ENCODE results near the gene D2HGDH.
"Not testable (repeated sequence)": the region's sequence is repeated elsewhere in the genome, so short reads cannot be mapped to it uniquely, and the experiment has no call there.

Gene D2HGDH

DNA sequence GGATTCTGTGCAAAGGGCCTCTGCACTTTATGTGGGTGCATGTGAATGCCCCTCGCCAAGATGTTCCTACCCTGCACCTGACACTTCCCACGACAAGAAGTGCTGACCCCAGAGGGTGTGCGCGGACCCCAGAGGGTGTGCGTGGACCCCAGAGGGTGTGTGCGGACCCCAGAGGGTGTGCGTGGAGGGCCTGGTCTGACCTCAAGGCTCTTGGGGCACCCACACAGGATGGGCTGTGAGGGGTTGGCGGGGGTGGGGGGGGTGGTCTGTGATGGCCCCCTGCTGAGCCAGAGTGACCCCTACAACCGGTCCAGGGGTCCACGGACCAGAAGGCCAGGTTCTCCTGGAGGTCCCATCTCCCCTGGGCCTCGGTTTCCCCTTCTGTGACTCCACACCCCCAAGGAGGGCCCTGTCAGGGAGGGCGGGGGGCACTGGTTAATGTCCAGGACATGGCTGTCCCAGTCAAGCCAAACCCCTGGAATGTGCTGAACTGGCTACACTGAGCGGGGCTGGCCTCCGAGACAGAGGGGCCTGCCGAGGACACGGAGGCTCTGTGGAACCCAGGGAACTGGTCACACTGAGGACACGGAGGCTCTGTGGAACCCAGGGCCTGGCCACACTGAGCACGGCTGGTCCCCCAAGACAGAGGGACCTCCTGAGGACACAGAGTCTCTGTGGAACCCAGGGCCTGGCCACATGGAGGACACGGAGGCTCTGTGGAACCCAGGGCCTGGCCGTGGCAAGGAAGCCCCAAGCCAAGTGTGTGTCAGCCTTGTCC is 77.7 kb downstream of the D2HGDH start:
- no peak for FAIRE-seq
- no peak for DNase-seq (ENCODE audit: insufficient read length, low spot score)

GRCh38 chr2:241812730-241813643 is 78.6 kb downstream of the D2HGDH start:
- FAIRE-seq (no peak), DNase-seq (ENCODE audit: insufficient read length, low spot score) (no peak)
- TF ChIP-seq POLR2A (IDR thresholded peaks at IDR 0.05; ENCODE audit: low read depth, low read length) = no peak

More for the DNA sequence above, 77.7 kb downstream of the D2HGDH start:
- TF ChIP-seq POLR2A (IDR thresholded peaks at IDR 0.05; ENCODE audit: low read depth, low read length) = no peak

DNA sequence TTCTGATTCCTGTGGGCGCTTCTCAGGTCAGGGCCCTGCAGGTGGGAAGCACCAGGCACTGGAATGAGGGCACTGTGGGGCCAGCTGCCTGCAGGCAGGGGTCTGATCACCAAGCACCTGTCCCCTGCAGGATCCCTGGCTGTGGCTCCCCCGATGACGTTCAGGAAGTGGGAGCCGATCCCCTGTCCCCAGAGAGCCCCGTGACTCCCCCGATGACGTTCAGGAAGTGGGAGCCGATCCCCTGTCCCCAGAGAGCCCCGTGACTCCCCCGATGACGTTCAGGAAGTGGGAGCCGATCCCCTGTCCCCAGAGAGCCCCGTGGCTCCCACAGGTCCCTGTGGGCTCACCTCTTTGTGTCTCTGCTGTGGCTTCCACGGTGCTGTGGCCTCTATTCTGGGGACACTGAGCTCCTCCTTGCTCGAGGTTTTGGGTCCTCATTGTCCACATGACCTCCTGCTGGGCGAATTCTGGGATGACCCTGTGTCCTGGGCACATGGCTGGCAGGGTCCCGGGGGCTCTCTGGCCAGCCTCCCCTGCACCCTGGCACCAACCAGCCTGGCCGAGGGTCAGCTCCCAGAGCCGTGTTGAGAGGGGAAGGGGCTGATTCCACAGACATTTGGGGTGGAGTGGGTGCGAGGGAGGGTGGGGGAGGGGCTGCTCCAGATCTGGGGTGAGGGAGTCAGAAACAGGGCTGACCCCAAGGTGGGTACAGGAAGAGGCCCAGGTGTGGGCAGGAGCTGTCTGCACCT is 79.4 kb downstream of the D2HGDH start:
- no peak for FAIRE-seq
- TF ChIP-seq POLR2A (IDR thresholded peaks at IDR 0.05; ENCODE audit: low read depth, low read length) = no peak
- no peak for DNase-seq (ENCODE audit: insufficient read length, low spot score)

- no peak for FAIRE-seq
- DNase-seq (ENCODE audit: insufficient read length, low spot score) = no peak
- no peak for TF ChIP-seq POLR2A (IDR thresholded peaks at IDR 0.05; ENCODE audit: low read depth, low read length)
These were observed 79.9 kb downstream of the D2HGDH start for GRCh38 chr2:241814393-241814642.

DNA sequence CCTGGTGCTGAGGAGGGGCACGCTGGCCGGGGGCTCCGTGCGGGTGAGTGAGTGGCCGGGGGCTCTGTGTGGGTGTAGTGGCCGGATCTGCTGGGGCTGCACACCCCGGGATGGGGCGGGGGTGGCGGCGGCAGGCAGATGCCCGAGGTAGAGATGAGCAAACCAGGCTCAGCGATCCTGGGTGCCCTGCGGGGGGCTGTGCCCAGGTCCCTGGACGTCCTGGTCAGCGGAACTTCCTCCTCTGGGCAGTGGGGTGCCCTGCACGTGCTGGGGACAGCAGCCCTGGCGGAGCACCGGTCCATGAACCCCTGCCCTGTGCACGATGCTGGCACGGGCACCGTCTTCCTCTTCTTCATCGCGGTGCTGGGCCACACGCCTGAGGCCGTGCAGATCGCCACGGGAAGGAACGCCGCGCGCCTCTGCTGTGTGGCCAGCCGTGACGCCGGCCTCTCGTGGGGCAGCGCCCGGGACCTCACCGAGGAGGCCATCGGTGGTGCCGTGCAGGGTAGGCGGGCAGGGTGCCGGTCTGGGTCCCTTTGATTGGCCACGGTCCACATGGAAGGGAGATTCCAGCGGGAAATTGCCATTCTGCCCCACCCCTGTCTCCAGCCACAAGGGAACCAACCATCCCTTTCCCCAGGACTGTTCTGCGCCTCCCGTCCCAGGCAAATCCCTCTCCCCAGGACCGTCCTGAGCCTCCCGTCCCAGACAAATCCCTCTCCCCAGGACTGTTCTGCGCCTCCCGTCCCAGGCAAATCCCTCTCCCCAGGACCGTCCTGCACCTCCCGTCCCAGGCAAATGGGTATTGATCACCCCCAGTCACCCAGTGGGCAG is 80.4 kb downstream of the D2HGDH start:
- no peak for TF ChIP-seq POLR2A (IDR thresholded peaks at IDR 0.05; ENCODE audit: low read depth, low read length)
- FAIRE-seq = no peak
- DNase-seq (ENCODE audit: insufficient read length, low spot score) = no peak

DNA sequence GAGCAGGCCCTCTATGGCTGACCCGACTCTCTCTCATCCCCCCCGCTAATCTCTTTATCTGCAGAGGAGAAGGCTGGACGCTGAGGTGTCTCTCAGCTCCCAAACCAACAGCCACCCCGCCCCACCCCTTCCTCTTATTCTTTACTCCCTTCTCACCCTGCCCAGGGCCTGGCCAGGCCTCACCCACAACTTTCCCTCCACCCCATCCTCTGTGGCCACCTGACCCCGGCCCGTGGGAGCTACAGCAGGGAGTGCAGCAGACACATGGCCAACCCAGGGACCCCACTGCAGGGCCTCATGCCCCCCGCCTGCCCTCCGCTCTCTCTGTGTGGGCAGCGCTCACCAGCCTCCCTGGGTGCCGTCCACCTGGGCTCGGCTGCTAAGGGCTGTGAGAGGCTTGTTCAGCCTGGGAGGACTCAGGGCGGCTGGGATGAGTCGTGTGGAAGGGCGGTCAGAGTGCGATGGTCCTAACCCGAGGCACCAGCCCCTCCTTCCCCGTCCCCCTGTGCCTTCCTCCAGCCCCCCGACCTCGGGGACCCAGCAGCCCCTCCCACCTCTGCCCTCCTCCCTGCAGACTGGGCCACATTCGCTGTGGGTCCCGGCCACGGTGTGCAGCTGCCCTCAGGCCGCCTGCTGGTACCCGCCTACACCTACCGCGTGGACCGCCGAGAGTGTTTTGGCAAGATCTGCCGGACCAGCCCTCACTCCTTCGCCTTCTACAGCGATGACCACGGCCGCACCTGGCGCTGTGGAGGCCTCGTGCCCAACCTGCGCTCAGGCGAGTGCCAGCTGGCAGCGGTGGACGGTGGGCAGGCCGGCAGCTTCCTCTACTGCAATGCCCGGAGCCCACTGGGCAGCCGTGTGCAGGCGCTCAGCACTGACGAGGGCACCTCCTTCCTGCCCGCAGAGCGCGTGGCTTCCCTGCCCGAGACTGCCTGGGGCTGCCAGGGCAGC is 81.3 kb downstream of the D2HGDH start:
- DNase-seq (ENCODE audit: insufficient read length, low spot score) = no peak

DNA sequence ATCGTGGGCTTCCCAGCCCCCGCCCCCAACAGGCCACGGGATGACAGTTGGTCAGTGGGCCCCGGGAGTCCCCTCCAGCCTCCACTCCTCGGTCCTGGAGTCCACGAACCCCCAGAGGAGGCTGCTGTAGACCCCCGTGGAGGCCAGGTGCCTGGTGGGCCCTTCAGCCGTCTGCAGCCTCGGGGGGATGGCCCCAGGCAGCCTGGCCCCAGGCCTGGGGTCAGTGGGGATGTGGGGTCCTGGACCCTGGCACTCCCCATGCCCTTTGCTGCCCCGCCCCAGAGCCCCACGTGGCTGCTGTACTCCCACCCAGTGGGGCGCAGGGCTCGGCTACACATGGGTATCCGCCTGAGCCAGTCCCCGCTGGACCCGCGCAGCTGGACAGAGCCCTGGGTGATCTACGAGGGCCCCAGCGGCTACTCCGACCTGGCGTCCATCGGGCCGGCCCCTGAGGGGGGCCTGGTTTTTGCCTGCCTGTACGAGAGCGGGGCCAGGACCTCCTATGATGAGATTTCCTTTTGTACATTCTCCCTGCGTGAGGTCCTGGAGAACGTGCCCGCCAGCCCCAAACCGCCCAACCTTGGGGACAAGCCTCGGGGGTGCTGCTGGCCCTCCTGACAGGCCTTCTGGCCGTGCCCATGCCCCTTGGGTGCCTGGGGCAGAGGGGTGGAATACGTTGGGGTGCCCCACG is 82.1 kb downstream of the D2HGDH start:
- DNase-seq (ENCODE audit: insufficient read length, low spot score) (no peak), FAIRE-seq (no peak)
- TF ChIP-seq POLR2A (IDR thresholded peaks at IDR 0.05; ENCODE audit: low read depth, low read length) = no peak

More for the DNA sequence above, 81.3 kb downstream of the D2HGDH start:
- no peak for TF ChIP-seq POLR2A (IDR thresholded peaks at IDR 0.05; ENCODE audit: low read depth, low read length)
- no peak for FAIRE-seq

- DNase-seq (ENCODE audit: insufficient read length, low spot score) (no peak), FAIRE-seq (no peak)
- TF ChIP-seq POLR2A (IDR thresholded peaks at IDR 0.05; ENCODE audit: low read depth, low read length) = no peak
These were observed 82.8 kb downstream of the D2HGDH start for GRCh38 chr2:241817126-241817820.

DNA sequence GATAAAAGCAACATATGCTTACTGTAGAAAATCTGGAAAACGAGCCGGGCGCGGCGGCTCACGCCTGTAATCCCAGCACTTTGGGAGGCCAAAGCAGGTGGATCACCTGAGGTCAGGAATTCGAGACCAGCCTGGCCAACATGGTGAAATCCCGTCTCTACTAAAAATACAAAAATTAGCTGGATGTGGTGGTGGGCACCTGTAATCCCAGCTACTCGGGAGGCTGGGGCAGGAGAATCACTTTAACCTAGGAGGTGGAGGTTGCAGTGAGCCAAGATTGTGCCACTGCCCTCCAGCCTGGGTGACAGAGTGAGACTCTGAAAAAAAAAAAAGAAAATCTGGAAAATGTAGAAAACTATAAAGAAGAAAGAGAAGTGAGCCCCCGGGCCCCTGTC is 83.4 kb downstream of the D2HGDH start:
- DNase-seq (ENCODE audit: insufficient read length, low spot score); FAIRE-seq: not testable (repeated sequence)
